ENCODE data around the gene BCOR.

The BCOR gene

DNA sequence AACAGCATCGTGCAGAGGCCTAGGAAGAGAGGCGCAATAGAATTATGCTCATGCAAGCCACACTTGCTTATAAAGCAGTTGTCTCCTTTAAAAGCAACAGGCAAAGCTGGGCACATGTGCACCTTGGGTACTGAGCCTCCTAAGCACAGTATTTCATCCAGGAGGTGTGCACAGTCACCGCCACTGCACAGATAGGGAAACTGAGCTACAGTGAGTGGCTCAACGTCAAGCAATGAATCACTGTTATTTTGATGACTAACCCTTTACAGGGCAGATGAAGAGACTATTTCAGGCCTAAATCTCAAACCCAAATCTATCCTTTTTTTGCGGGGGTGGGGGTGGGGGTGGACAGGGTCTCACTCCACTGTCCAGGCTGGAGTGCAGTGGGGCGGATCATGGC is 42.3 kb downstream of the BCOR start:
- TF ChIP-seq EZH2phosphoT487 (IDR thresholded peaks at IDR 0.05; ENCODE audit: borderline replicate concordance): no peak
- no peak for TF ChIP-seq CTCF (conservative IDR thresholded peaks at IDR 0.05; ENCODE audit: low read length)
- Histone ChIP-seq H3K27me3 (ENCODE audit: insufficient read depth, low read length, poor library complexity, severe bottlenecking) (peaks cover 5% of the 10 kb centered on the region), H3K36me3 (ENCODE audit: insufficient read depth, low read length) (peaks cover 97% of the 10 kb centered on the region), H3K79me2 (ENCODE audit: insufficient read depth, low read length) (peaks cover 12% of the 10 kb centered on the region; the same call in 1 of the 2 replicates), H3K4me3 (ENCODE audit: low read length, poor library complexity, severe bottlenecking) (no peak overlapping the region), H3K9me3 (ENCODE audit: insufficient read depth, low read depth, low read length) (peaks cover 9% of the 10 kb centered on the region; the same call in 1 of the 2 replicates), H3K9me2 (replicated peaks; ENCODE audit: low read depth, low read length) (no peaks in the 10 kb centered on the region), H4K20me1 (ENCODE audit: insufficient read depth, low read length, poor library complexity, severe bottlenecking) (peaks cover 10% of the 10 kb centered on the region), H2AFZ (ENCODE audit: low read length) (no peak overlapping the region), H3K4me1 (ENCODE audit: insufficient read depth, low read length, poor library complexity, severe bottlenecking) (no peaks in the 10 kb centered on the region), H3F3A (ENCODE audit: low read depth) (no peaks in the 10 kb centered on the region), H3K9ac (ENCODE audit: low read depth, low read length, poor library complexity, severe bottlenecking) (no peak overlapping the region), H3K4me2 (ENCODE audit: low read depth, low read length, poor library complexity, severe bottlenecking) (no peak overlapping the region)

GRCh38 chrX:40054793-40055192 is 43.0 kb downstream of the BCOR start:
- H2AFZ ChIP-seq (ENCODE audit: low read length): no peak overlapping the region
- H3K4me1 ChIP-seq (ENCODE audit: insufficient read depth, low read length, poor library complexity, severe bottlenecking): no peaks in the 10 kb centered on the region
- H3K4me2 ChIP-seq (ENCODE audit: low read depth, low read length, poor library complexity, severe bottlenecking): no peak overlapping the region
- H4K20me1 ChIP-seq (ENCODE audit: insufficient read depth, low read length, poor library complexity, severe bottlenecking): peaks cover 9% of the 10 kb centered on the region
- TF ChIP-seq CTCF (conservative IDR thresholded peaks at IDR 0.05; ENCODE audit: low read length): no peak
- TF ChIP-seq EZH2phosphoT487 (IDR thresholded peaks at IDR 0.05; ENCODE audit: borderline replicate concordance): no peak
- H3K36me3 ChIP-seq (ENCODE audit: insufficient read depth, low read length): peaks cover 97% of the 10 kb centered on the region
- no peaks in the 10 kb centered on the region for H3K9me2 ChIP-seq (replicated peaks; ENCODE audit: low read depth, low read length)
- no peaks in the 10 kb centered on the region for H3F3A ChIP-seq (ENCODE audit: low read depth)
- no peak overlapping the region for H3K4me3 ChIP-seq (ENCODE audit: low read length, poor library complexity, severe bottlenecking)
- H3K27me3 ChIP-seq (ENCODE audit: insufficient read depth, low read length, poor library complexity, severe bottlenecking): peaks cover 5% of the 10 kb centered on the region
- peaks cover 8% of the 10 kb centered on the region; the same call in 1 of the 2 replicates for H3K79me2 ChIP-seq (ENCODE audit: insufficient read depth, low read length)
- peaks cover 13% of the 10 kb centered on the region; the same call in 1 of the 2 replicates for H3K9me3 ChIP-seq (ENCODE audit: insufficient read depth, low read depth, low read length)
- H3K9ac ChIP-seq (ENCODE audit: low read depth, low read length, poor library complexity, severe bottlenecking): no peak overlapping the region

- no peaks in the 10 kb centered on the region for H4K20me1 ChIP-seq (ENCODE audit: insufficient read depth, low read length, poor library complexity, severe bottlenecking)
- no peak overlapping the region for H3K4me3 ChIP-seq (ENCODE audit: low read length, poor library complexity, severe bottlenecking)
- H3K36me3 ChIP-seq (ENCODE audit: insufficient read depth, low read length): peaks cover 69% of the 10 kb centered on the region
- no peaks in the 10 kb centered on the region for H3F3A ChIP-seq (ENCODE audit: low read depth)
- no peak overlapping the region for H3K4me2 ChIP-seq (ENCODE audit: low read depth, low read length, poor library complexity, severe bottlenecking)
- H3K9me3 ChIP-seq (ENCODE audit: insufficient read depth, low read depth, low read length): peaks cover 13% of the 10 kb centered on the region; the same call in 1 of the 2 replicates
- TF ChIP-seq CTCF (conservative IDR thresholded peaks at IDR 0.05; ENCODE audit: low read length) (no peak), EZH2phosphoT487 (IDR thresholded peaks at IDR 0.05; ENCODE audit: borderline replicate concordance) (no peak)
- H2AFZ ChIP-seq (ENCODE audit: low read length): no peak overlapping the region
- no peaks in the 10 kb centered on the region for H3K4me1 ChIP-seq (ENCODE audit: insufficient read depth, low read length, poor library complexity, severe bottlenecking)
- no peak overlapping the region for H3K9ac ChIP-seq (ENCODE audit: low read depth, low read length, poor library complexity, severe bottlenecking)
- H3K79me2 ChIP-seq (ENCODE audit: insufficient read depth, low read length): no peaks in the 10 kb centered on the region
- H3K9me2 ChIP-seq (replicated peaks; ENCODE audit: low read depth, low read length): no peaks in the 10 kb centered on the region
- H3K27me3 ChIP-seq (ENCODE audit: insufficient read depth, low read length, poor library complexity, severe bottlenecking): peaks cover 5% of the 10 kb centered on the region
Observed at GRCh38 chrX:40050532-40050931, 47.2 kb downstream of the BCOR start.
